ENCODE data around the gene PPP1R12B. TPM values are rescaled to one million over a fixed set of nuclear protein-coding genes. Genes with fewer than 3 reads are reported as not detected.

Gene PPP1R12B
- total RNA-seq, 1 experiment from 2014 or later = 13.1 TPM

GRCh38 chr1:202575918-202576653, 227.6 kb downstream of the PPP1R12B start:
- no TSS peak for BruUV-seq (replicated peaks)
- CTCF ChIA-PET = no interaction called here
- in situ Hi-C loops (cut with HindIII; ENCODE audit: low pct_unique_long_range_greater_than_20kb, low sequenced_read_pairs) = no loop called here

GRCh38 chr1:202576816-202577215, 228.3 kb downstream of the PPP1R12B start:
- Histone ChIP-seq H3K9me3 (ENCODE audit: control insufficient read depth, insufficient read depth, low read depth, low read length) (no peaks in the 10 kb centered on the region), H3K4me1 (ENCODE audit: control insufficient read depth, insufficient read depth, low read length) (no peaks in the 10 kb centered on the region), H3K36me3 (ENCODE audit: control insufficient read depth, insufficient read depth, low read length) (no peaks in the 10 kb centered on the region), H3K4me3 (ENCODE audit: low read depth in 2 of 2, low read length in 2 of 2) (no peak overlapping the region), H3K27me3 (ENCODE audit: control insufficient read depth, insufficient read depth, low read length) (no peaks in the 10 kb centered on the region), H3K27ac (ENCODE audit: low read length) (no peak overlapping the region)
- intact Hi-C loops (cut with micrococcal nuclease; ENCODE audit: unreplicated experiment) (no loop called here), in situ Hi-C loops (cut with HindIII; ENCODE audit: low pct_unique_long_range_greater_than_20kb, low sequenced_read_pairs) (no loop called here)
- TF ChIP-seq CTCF (IDR thresholded peaks at IDR 0.05) = no peak
- TF ChIP-seq REST (IDR thresholded peaks at IDR 0.05; ENCODE audit: insufficient read depth in 1 of 2, low read depth in 2 of 2, low read length in 1 of 2) = no peak
- TF ChIP-seq POLR2AphosphoS5 (IDR thresholded peaks at IDR 0.05; ENCODE audit: low read depth, low read length) = no peak
- TF ChIP-seq SIN3A (IDR thresholded peaks at IDR 0.05; ENCODE audit: borderline replicate concordance, insufficient read depth, low read depth, low read length) = no peak
- no peak for TF ChIP-seq TCF7L2 (IDR thresholded peaks at IDR 0.05; ENCODE audit: low read depth, low read length)
- CTCF ChIA-PET = no interaction called here
- POLR2A ChIA-PET = no interaction called here
- no TSS peak for BruUV-seq (replicated peaks)
- ATAC-seq (no peak), DNase-seq (ENCODE audit: low read depth, low spot score) (no peak)

More at GRCh38 chr1:202575918-202576653, 227.6 kb downstream of the PPP1R12B start:
- TF ChIP-seq SIN3A (IDR thresholded peaks at IDR 0.05; ENCODE audit: borderline replicate concordance, insufficient read depth, low read depth, low read length) (no peak), TCF7L2 (IDR thresholded peaks at IDR 0.05; ENCODE audit: low read depth, low read length) (no peak), CTCF (IDR thresholded peaks at IDR 0.05) (no peak), POLR2AphosphoS5 (IDR thresholded peaks at IDR 0.05; ENCODE audit: low read depth, low read length) (no peak), REST (IDR thresholded peaks at IDR 0.05; ENCODE audit: insufficient read depth in 1 of 2, low read depth in 2 of 2, low read length in 1 of 2) (no peak)
- intact Hi-C loops (cut with micrococcal nuclease; ENCODE audit: unreplicated experiment) = no loop called here
- H3K36me3 ChIP-seq (ENCODE audit: control insufficient read depth, insufficient read depth, low read length) = no peaks in the 10 kb centered on the region
- DNase-seq (ENCODE audit: low read depth, low spot score) = no peak
- H3K4me1 ChIP-seq (ENCODE audit: control insufficient read depth, insufficient read depth, low read length) = no peaks in the 10 kb centered on the region
- H3K9me3 ChIP-seq (ENCODE audit: control insufficient read depth, insufficient read depth, low read depth, low read length) = no peaks in the 10 kb centered on the region
- POLR2A ChIA-PET = no interaction called here
- no peak overlapping the region for H3K27ac ChIP-seq (ENCODE audit: low read length)
- H3K27me3 ChIP-seq (ENCODE audit: control insufficient read depth, insufficient read depth, low read length) = no peaks in the 10 kb centered on the region
- ATAC-seq = no peak
- no peak overlapping the region for H3K4me3 ChIP-seq (ENCODE audit: low read depth in 2 of 2, low read length in 2 of 2)

All from Panc1 (cell line).